ENCODE results near the gene SPATS2. TPM values are rescaled to one million over a fixed set of nuclear protein-coding genes. Genes with fewer than 3 reads are reported as not detected.
"Not testable (repeated sequence)": the region's sequence is repeated elsewhere in the genome, so short reads cannot be mapped to it uniquely, and the experiment has no call there.

The SPATS2 gene
- total and polyA plus RNA-seq, 11 donors: 3.0 to 9.1 (median 5.7) TPM

GRCh38 chr12:49529414-49529813 lies 162.2 kb downstream of the SPATS2 start:
- intact Hi-C loops (cut with DNase I): no loop called here
- WGBS, 4 donors: 91 to 97% (median 92%) methylated on average over 1 of the region's 1 CpG
- Histone ChIP-seq H3K27me3 (no peaks in the 10 kb centered on the region), H3K9me3 (no peaks in the 10 kb centered on the region), H3K27ac (no peak overlapping the region), H3K36me3 (peaks cover 0 to 37% (median 27%) of the 10 kb centered on the region in 9 donors), H3K4me1 (peaks cover 0 to 16% (median 2%) of the 10 kb centered on the region in 12 donors), H3K4me3 (no peak overlapping the region)
- ATAC-seq: no peak
- TF ChIP-seq POLR2A (IDR thresholded peaks at IDR 0.05) (no peak), CTCF (IDR thresholded peaks at IDR 0.05) (no peak)
- no peak for DNase-seq

- peaks cover 0 to 14% (median 6%) of the 10 kb centered on the region in 9 donors for H3K36me3 ChIP-seq
- intact Hi-C loops (cut with DNase I): no loop called here
These were observed 164.5 kb downstream of the SPATS2 start for GRCh38 chr12:49531745-49532144.

GRCh38 chr12:49533331-49533730 lies 166.1 kb downstream of the SPATS2 start:
- Histone ChIP-seq H3K36me3 (peaks cover 0 to 3% (median 0%) of the 10 kb centered on the region in 9 donors), H3K27me3 (peaks cover 0 to 27% (median 13%) of the 10 kb centered on the region in 9 donors), H3K4me1 (peaks cover 0 to 20% (median 10%) of the 10 kb centered on the region in 12 donors), H3K9me3 (no peaks in the 10 kb centered on the region), H3K27ac (no peak overlapping the region), H3K4me3 (no peak overlapping the region)
- 89 to 94% (median 91%) methylated on average over 10 of the region's 10 CpGs for WGBS, 4 donors
- intact Hi-C loops (cut with DNase I): no loop called here
- no peak for DNase-seq
- ATAC-seq: no peak
- TF ChIP-seq CTCF (IDR thresholded peaks at IDR 0.05) (no peak), POLR2A (IDR thresholded peaks at IDR 0.05) (no peak)

More at GRCh38 chr12:49531745-49532144, 164.5 kb downstream of the SPATS2 start:
- DNase-seq (no peak), ATAC-seq (no peak)
- peaks cover 0 to 9% (median 0%) of the 10 kb centered on the region in 12 donors for H3K4me1 ChIP-seq
- H3K4me3 ChIP-seq: no peak overlapping the region
- H3K27ac ChIP-seq: no peak overlapping the region
- peaks cover 0 to 14% (median 0%) of the 10 kb centered on the region in 9 donors for H3K27me3 ChIP-seq
- 43 to 51% (median 46%) methylated on average over 2 of the region's 2 CpGs for WGBS, 4 donors
- TF ChIP-seq POLR2A (IDR thresholded peaks at IDR 0.05) (no peak), CTCF (IDR thresholded peaks at IDR 0.05) (no peak)
- H3K9me3 ChIP-seq: no peaks in the 10 kb centered on the region

- H3K27me3 ChIP-seq: peaks cover 4 to 35% (median 21%) of the 10 kb centered on the region in 9 donors
- H3K27ac ChIP-seq; DNase-seq; H3K9me3 ChIP-seq; intact Hi-C loops (cut with DNase I); H3K4me3 ChIP-seq; ATAC-seq; H3K36me3 ChIP-seq: not testable (repeated sequence)
- WGBS, 4 donors: 85 to 94% (median 91%) methylated on average over 5 of the region's 5 CpGs
- peaks cover 0 to 25% (median 13%) of the 10 kb centered on the region in 12 donors for H3K4me1 ChIP-seq
These were observed 166.9 kb downstream of the SPATS2 start for GRCh38 chr12:49534122-49534521.

GRCh38 chr12:49534731-49535278 lies 167.5 kb downstream of the SPATS2 start:
- ATAC-seq (no peak), DNase-seq (no peak)
- Histone ChIP-seq H3K27ac (no peak overlapping the region), H3K9me3 (no peaks in the 10 kb centered on the region), H3K4me1 (peaks cover 0 to 31% (median 13%) of the 10 kb centered on the region in 12 donors), H3K4me3 (no peak overlapping the region), H3K36me3 (no peaks in the 10 kb centered on the region), H3K27me3 (peaks cover 4 to 40% (median 26%) of the 10 kb centered on the region in 9 donors)
- intact Hi-C loops (cut with DNase I): no loop called here
- TF ChIP-seq POLR2A (IDR thresholded peaks at IDR 0.05) (no peak), CTCF (IDR thresholded peaks at IDR 0.05) (no peak)
- WGBS, 4 donors: 71 to 80% (median 76%) methylated on average over 13 of the region's 13 CpGs

All from heart left ventricle (tissue), 16 donors.